Activated T-helper 17 cell treated with anti-CD3 and anti-CD28 coated beads, Interleukin-2, amount 50 U/mL, for 72 hours (primary cell): ENCODE results near the gene FKBP5. TPM values are rescaled to one million over a fixed set of nuclear protein-coding genes. Genes with fewer than 3 reads are reported as not detected.
"Not testable (repeated sequence)": the region's sequence is repeated elsewhere in the genome, so short reads cannot be mapped to it uniquely, and the experiment has no call there.

Experiments
- ATAC-seq: fragments of 150-1000 bp; cut with Tn5 transposase; replicated peaks from 2 replicates; pipeline ENCODE4 v1.10.0; 2021; ENCODE audit warnings: mild to moderate bottlenecking, moderate library complexity
- H3K27ac Mint-ChIP-seq: one replicate; pipeline ENCODE4 v1.8.0; 2022; ENCODE audit warnings: mixed read lengths
- H3K27me3 Mint-ChIP-seq: one replicate; pipeline ENCODE4 v1.8.0; 2022; ENCODE audit warnings: mixed read lengths
- H3K36me3 Mint-ChIP-seq: one replicate; pipeline ENCODE4 v1.8.0; 2022; ENCODE audit warnings: low read depth, mild to moderate bottlenecking, mixed read lengths
- H3K4me1 Mint-ChIP-seq: one replicate; pipeline ENCODE4 v1.8.0; 2022; ENCODE audit warnings: mixed read lengths
- H3K4me3 Mint-ChIP-seq: one replicate; pipeline ENCODE4 v1.8.0; 2022; ENCODE audit warnings: mild to moderate bottlenecking, mixed read lengths
- H3K9me3 Mint-ChIP-seq: one replicate; pipeline ENCODE4 v1.8.0; 2022; ENCODE audit warnings: mixed read lengths
- total RNA-seq, 2 donors: library from RNA; stranded (reverse); gene quantifications; one replicate each; pipeline ENCODE4 v1.2.3, GENCODE V29; 2022

The FKBP5 gene
- total RNA-seq, 2 donors from 2014 or later = 39.9 to 101 TPM

DNA sequence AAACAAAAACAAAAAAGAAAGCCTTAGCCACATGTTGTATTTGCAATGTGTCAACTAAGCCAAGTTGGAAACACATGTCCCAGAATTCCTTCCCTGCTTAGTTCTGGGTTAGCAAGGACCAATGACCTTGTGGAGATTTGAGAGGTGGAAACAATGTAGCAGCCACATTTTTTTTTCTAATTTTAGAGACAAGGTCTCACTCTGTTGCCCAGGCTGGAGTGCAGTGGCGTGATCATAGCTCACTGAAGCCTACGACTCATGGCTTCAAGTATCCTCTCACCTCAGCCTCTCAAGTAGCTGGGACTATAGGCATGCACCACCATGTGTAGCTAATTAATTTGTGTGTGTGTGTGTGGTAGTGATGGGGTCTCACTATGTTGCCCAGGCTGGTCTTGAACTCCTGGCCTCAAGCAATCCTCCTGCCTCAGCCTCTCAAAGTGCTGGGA is 117.8 kb downstream of the FKBP5 start:
- not testable (repeated sequence) for H3K27me3 Mint-ChIP-seq, H3K27ac Mint-ChIP-seq, H3K4me1 Mint-ChIP-seq, ATAC-seq, H3K9me3 Mint-ChIP-seq, H3K4me3 Mint-ChIP-seq
- H3K36me3 Mint-ChIP-seq = peaks cover 38% of the 10 kb centered on the region

GRCh38 chr6:35569011-35569461 is 119.7 kb downstream of the FKBP5 start:
- no peak overlapping the region for H3K4me3 Mint-ChIP-seq
- H3K27ac Mint-ChIP-seq = no peak overlapping the region
- H3K27me3 Mint-ChIP-seq = peaks cover 5% of the 10 kb centered on the region
- no peaks in the 10 kb centered on the region for H3K9me3 Mint-ChIP-seq
- ATAC-seq = peak; percentile 75
- peaks cover 19% of the 10 kb centered on the region for H3K36me3 Mint-ChIP-seq
- no peaks in the 10 kb centered on the region for H3K4me1 Mint-ChIP-seq

- Mint-ChIP-seq H3K27me3 (peaks cover 8% of the 10 kb centered on the region), H3K36me3 (no peaks in the 10 kb centered on the region), H3K4me1 (no peaks in the 10 kb centered on the region), H3K27ac (no peak overlapping the region), H3K9me3 (no peaks in the 10 kb centered on the region), H3K4me3 (no peak overlapping the region)
- no peak for ATAC-seq
These were observed 121.9 kb downstream of the FKBP5 start for GRCh38 chr6:35566794-35567193.

GRCh38 chr6:35564733-35565132 is 124.0 kb downstream of the FKBP5 start:
- Mint-ChIP-seq H3K4me3 (no peak overlapping the region), H3K27ac (no peak overlapping the region), H3K4me1 (no peaks in the 10 kb centered on the region), H3K36me3 (no peaks in the 10 kb centered on the region), H3K27me3 (peaks cover 8% of the 10 kb centered on the region), H3K9me3 (no peaks in the 10 kb centered on the region)
- ATAC-seq = no peak

- no peaks in the 10 kb centered on the region for H3K9me3 Mint-ChIP-seq
- H3K36me3 Mint-ChIP-seq = no peaks in the 10 kb centered on the region
- H3K4me1 Mint-ChIP-seq = no peaks in the 10 kb centered on the region
- no peak overlapping the region for H3K27ac Mint-ChIP-seq
- peaks cover 8% of the 10 kb centered on the region for H3K27me3 Mint-ChIP-seq
- no peak overlapping the region for H3K4me3 Mint-ChIP-seq
- ATAC-seq = no peak
These were observed 126.7 kb downstream of the FKBP5 start for GRCh38 chr6:35562060-35562459.

GRCh38 chr6:35561113-35561512 is 127.6 kb downstream of the FKBP5 start:
- no peak overlapping the region for H3K4me3 Mint-ChIP-seq
- peak; percentile 71 for ATAC-seq
- no peaks in the 10 kb centered on the region for H3K4me1 Mint-ChIP-seq
- no peaks in the 10 kb centered on the region for H3K36me3 Mint-ChIP-seq
- H3K9me3 Mint-ChIP-seq = no peaks in the 10 kb centered on the region
- H3K27me3 Mint-ChIP-seq = peaks cover 8% of the 10 kb centered on the region
- no peak overlapping the region for H3K27ac Mint-ChIP-seq

DNA sequence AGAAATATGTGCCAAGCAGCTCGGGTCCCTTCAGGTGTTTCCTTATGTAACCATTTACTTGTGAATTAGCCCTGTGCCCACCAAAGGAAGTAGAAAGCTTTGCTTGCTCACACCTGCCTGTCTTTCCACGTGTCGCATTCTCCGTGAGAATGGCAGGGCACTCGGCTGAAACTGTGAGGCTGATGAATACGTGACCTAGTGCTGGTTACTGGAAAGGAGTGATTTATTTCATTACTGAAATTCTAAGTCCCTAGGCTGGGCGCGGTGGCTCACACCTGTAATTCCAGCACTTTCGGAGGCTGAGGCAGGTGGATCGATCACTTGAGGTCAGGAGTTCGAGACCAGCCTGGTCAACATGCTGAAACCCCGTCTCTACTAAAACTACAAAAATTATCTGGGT is 130.1 kb downstream of the FKBP5 start:
- Mint-ChIP-seq H3K4me1 (no peaks in the 10 kb centered on the region), H3K27me3 (peaks cover 3% of the 10 kb centered on the region), H3K9me3 (no peaks in the 10 kb centered on the region), H3K36me3 (no peaks in the 10 kb centered on the region), H3K4me3 (no peak overlapping the region), H3K27ac (no peak overlapping the region)
- peak; percentile 79 for ATAC-seq

DNA sequence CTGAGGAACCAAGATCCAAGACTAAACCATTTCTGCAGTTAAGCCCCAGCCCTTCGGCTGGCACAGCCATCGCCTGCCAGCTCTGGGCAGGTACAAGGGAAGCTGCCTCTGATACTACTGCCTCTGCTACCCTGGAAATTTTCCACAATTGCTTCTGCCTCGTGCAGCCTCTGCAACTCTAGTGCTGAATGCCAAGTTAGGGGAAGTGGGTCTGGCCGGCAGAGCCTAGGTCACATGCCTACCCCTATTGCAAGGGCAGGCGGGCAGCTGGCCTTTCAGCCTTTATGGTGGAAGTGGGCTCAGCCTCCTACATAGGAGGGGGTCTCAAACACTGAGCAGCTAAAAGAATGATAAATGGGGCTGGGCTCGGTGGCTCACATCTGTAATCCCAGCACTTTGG is 131.5 kb downstream of the FKBP5 start:
- Mint-ChIP-seq H3K36me3 (no peaks in the 10 kb centered on the region), H3K4me1 (no peaks in the 10 kb centered on the region), H3K9me3 (no peaks in the 10 kb centered on the region), H3K27ac (no peak overlapping the region), H3K4me3 (no peak overlapping the region), H3K27me3 (no peaks in the 10 kb centered on the region)
- no peak for ATAC-seq

DNA sequence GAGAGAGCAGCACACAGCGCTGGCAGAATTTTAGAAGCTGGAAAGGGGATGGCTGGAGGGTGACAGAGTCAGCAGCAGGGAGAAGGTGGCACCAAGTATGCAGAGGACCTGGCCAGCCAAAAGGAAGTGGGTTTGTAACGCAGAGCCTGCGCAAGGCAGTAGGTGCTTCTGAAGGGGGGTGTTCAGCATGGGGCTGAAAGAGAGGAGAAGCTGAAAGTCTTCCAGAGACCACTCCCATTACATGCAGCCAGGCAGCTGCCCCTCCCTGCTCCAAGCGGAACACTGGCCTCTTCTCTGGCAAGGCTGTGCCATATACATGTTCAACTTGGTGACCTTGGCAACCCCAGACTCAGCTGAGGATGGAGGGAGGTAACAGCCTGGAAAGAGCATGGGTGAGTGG is 133.9 kb downstream of the FKBP5 start:
- H3K4me1 Mint-ChIP-seq = no peaks in the 10 kb centered on the region
- no peaks in the 10 kb centered on the region for H3K27me3 Mint-ChIP-seq
- H3K36me3 Mint-ChIP-seq = no peaks in the 10 kb centered on the region
- ATAC-seq = no peak
- no peak overlapping the region for H3K4me3 Mint-ChIP-seq
- H3K27ac Mint-ChIP-seq = no peak overlapping the region
- peaks cover 5% of the 10 kb centered on the region for H3K9me3 Mint-ChIP-seq

DNA sequence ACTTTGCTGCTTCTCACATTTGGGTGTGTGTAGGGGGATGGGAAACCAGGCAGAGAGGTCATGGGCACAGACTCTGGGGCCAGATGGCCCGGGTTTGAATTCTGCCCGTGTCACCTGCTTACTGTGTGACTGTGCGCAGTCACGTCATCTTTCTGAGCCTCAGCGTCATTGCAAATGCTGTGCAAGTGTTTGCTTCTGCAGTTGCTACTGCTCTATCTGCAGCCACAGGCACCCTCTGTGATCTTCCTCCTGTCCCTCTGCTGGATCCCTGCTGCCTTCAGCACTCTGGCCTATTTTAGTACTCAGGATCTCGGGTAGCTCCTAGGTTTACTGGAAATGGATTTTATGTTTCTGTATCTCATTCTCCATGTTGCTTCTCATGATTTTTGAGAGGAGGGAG is 135.4 kb downstream of the FKBP5 start:
- no peak overlapping the region for H3K4me3 Mint-ChIP-seq
- no peak for ATAC-seq
- H3K36me3 Mint-ChIP-seq = no peaks in the 10 kb centered on the region
- no peaks in the 10 kb centered on the region for H3K27me3 Mint-ChIP-seq
- no peak overlapping the region for H3K27ac Mint-ChIP-seq
- H3K9me3 Mint-ChIP-seq = peaks cover 5% of the 10 kb centered on the region
- H3K4me1 Mint-ChIP-seq = no peaks in the 10 kb centered on the region

GRCh38 chr6:35552285-35552917 is 136.3 kb downstream of the FKBP5 start:
- H3K4me1 Mint-ChIP-seq = no peaks in the 10 kb centered on the region
- no peaks in the 10 kb centered on the region for H3K36me3 Mint-ChIP-seq
- H3K4me3 Mint-ChIP-seq = no peak overlapping the region
- H3K27me3 Mint-ChIP-seq = no peaks in the 10 kb centered on the region
- ATAC-seq = peak; percentile 55
- H3K9me3 Mint-ChIP-seq = peaks cover 5% of the 10 kb centered on the region
- no peak overlapping the region for H3K27ac Mint-ChIP-seq

GRCh38 chr6:35550437-35550836 is 138.3 kb downstream of the FKBP5 start:
- Mint-ChIP-seq H3K9me3 (peaks cover 5% of the 10 kb centered on the region), H3K27ac (no peak overlapping the region), H3K36me3 (no peaks in the 10 kb centered on the region), H3K27me3 (no peaks in the 10 kb centered on the region), H3K4me1 (no peaks in the 10 kb centered on the region), H3K4me3 (no peak overlapping the region)
- no peak for ATAC-seq

DNA sequence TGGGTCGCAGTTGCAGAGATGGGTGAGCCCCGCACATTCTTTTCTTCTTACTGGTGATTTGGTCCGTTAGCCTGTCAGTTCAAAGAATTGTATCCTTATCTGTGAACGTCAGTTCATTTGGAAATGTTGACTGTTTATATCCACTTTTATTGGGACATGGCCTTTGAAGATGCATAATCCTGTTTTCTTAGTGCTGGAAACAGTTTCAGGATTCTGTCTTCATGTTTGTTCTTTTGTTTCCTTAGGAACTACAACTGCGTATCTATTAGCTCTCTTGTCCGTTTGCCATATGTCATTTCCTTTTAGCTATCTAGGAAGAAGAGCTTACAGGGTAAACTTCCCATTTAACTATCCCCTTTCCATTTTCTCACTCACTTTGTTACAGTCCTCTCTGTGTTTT is 141.0 kb downstream of the FKBP5 start:
- Mint-ChIP-seq H3K4me1 (no peaks in the 10 kb centered on the region), H3K9me3 (peaks cover 5% of the 10 kb centered on the region), H3K27me3 (no peaks in the 10 kb centered on the region), H3K36me3 (no peaks in the 10 kb centered on the region), H3K4me3 (no peak overlapping the region), H3K27ac (no peak overlapping the region)
- ATAC-seq = no peak

DNA sequence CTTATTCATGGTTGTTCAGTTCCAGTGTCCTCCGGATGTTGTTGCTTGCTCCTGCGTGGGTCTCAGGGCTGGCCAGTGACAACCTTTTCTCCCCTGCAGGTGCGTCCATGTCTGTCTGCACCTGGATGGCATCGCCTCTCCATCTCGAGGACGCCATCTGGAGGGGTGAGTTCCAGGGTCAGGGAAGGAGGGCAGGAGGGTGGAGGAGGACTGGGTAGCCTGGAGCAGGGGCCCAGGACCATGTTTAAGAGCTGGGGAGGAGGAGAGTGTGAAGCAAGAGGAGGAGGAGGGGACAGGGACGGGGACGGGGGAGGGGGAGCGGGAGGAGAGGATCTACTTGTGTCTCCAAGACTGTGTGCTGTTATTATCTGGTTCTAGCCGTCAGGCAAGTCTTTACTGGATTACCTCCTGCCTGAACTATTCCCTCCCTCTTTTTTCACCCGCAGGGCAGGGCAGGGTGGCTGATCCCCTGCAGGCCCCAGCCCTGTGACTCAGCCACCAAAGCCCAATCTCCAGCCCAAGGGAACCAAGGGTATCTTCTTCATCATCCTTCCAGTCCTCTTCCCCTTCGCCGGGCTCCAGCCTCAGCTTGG is 143.8 kb downstream of the FKBP5 start:
- Mint-ChIP-seq H3K27ac (no peak overlapping the region), H3K27me3 (no peaks in the 10 kb centered on the region), H3K36me3 (no peaks in the 10 kb centered on the region), H3K4me3 (no peak overlapping the region), H3K9me3 (no peaks in the 10 kb centered on the region), H3K4me1 (no peaks in the 10 kb centered on the region)
- no peak for ATAC-seq

DNA sequence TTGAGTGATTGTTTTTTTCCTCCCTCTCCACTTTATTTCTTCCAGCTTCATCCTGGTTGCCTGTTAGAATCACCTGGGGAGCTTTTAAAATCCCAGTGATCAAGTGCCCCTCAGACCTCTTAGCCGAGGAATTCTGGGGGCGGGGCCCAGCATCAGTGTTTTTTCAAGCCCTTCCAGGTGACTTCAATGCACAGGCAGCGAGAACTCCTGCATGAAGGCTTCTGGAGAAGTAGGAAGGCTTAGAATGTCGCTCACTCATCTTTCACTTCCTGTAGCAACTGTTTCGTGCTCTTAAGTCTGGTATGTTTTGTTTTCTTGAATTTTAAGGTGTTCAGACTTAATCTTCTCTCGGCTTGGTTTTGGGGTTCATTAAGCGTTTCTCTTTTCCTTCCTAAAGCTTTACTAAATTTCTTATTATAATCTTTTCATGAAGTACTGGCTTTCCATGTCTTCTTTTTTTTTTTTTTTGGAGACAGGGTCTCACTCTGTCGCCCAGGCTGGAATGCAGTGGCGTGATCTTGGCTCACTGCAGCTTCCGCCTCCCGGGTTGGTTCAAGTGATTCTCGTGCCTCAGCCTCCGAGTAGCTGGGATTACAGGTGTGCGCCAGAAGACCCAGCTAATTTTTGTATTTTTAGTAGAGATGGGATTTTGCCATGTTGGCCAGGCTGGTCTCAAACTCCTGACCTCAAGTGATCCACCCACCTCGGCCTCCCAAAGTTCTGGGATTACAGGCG is 145.1 kb downstream of the FKBP5 start:
- no peak for ATAC-seq
- Mint-ChIP-seq H3K36me3 (no peaks in the 10 kb centered on the region), H3K4me3 (no peak overlapping the region), H3K4me1 (no peaks in the 10 kb centered on the region), H3K27ac (no peak overlapping the region), H3K9me3 (no peaks in the 10 kb centered on the region), H3K27me3 (no peaks in the 10 kb centered on the region)
